ENCODE results near the gene FUCA1. TPM values are rescaled to one million over a fixed set of nuclear protein-coding genes. Genes with fewer than 3 reads are reported as not detected.

The FUCA1 gene
- total RNA-seq, 1 experiment from 2014 or later: 30.9 TPM

DNA sequence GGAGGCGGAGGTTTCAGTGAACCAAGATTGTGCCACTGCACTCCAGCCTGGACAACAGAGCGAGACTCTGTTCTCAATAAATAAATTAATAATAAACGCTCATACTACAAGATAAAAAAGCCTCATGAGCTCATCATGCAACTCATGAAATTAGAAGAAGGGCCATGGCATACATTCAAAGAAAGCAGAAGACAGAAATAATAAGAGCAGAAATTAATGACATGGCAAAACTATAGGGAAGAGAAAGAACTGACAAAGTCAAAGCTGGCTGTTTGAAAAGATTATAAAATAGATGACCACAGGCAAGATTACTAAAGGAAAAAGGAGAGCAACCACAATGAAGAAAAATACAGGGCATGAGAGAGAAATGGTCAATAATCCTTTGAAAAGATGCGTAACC lies 14.7 kb upstream of the FUCA1 start:
- H3K4me2 ChIP-seq: no peak overlapping the region
- TF ChIP-seq EZH2 (IDR thresholded peaks at IDR 0.05; ENCODE audit: low read depth): no peak
- TF ChIP-seq CTCF (conservative IDR thresholded peaks at IDR 0.05): no peak
- no TSS peak for BruUV-seq (replicated peaks)
- CTCF ChIA-PET: interaction anchor here (0.6 kb wide), 1 partner anchor 35 kb away, joined by 3 read pairs; no protein-coding TSS in a partner anchor
- no peak overlapping the region for H3K27ac ChIP-seq
- no peaks in the 10 kb centered on the region for H3K79me2 ChIP-seq (ENCODE audit: low read depth)
- H3K36me3 ChIP-seq (ENCODE audit: low read depth): no peaks in the 10 kb centered on the region
- intact Hi-C loops (cut with micrococcal nuclease; ENCODE audit: unreplicated experiment): no loop called here
- no peak for DNase-seq
- peaks cover 5% of the 10 kb centered on the region; the same call in 1 of the 2 replicates for H3K9me3 ChIP-seq (ENCODE audit: insufficient read depth, low read depth)
- no peak overlapping the region for H3K4me3 ChIP-seq
- POLR2A ChIA-PET (ENCODE audit: unreplicated experiment): no interaction called here
- no peaks in the 10 kb centered on the region for H3K27me3 ChIP-seq (ENCODE audit: insufficient read depth, low read depth)
- H3F3A ChIP-seq (ENCODE audit: insufficient read depth, low read depth): no peaks in the 10 kb centered on the region
- H4K20me1 ChIP-seq (ENCODE audit: insufficient read depth): no peaks in the 10 kb centered on the region
- no peak overlapping the region for H2AFZ ChIP-seq
- H3K9me2 ChIP-seq (ENCODE audit: insufficient read depth): no peaks in the 10 kb centered on the region
- no peaks in the 10 kb centered on the region for H3K4me1 ChIP-seq (replicated peaks; ENCODE audit: insufficient read depth)

DNA sequence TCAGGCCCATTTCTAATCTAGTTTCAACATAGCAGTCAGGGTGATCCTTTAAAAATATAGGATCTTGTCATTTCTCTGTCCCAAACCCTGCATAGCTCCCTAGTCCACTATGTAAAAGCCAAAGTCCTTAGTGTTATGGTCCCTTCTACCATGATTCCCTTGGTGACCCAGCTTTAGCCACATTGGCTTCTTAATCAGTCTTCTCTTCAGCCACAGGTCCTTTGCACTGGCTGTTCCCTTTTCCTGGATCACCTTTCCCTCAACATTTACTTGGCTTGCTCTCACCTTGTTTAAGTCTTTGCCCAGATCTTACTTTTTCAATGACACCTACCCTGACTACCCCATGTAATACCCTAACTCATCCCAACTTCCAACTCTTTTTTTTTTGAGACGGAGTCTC lies 11.7 kb upstream of the FUCA1 start:
- Histone ChIP-seq H3K4me1 (replicated peaks; ENCODE audit: insufficient read depth) (no peaks in the 10 kb centered on the region), H2AFZ (no peak overlapping the region), H3F3A (ENCODE audit: insufficient read depth, low read depth) (no peaks in the 10 kb centered on the region), H3K9me2 (ENCODE audit: insufficient read depth) (no peaks in the 10 kb centered on the region), H3K27me3 (ENCODE audit: insufficient read depth, low read depth) (no peaks in the 10 kb centered on the region), H3K4me3 (no peak overlapping the region), H3K79me2 (ENCODE audit: low read depth) (no peaks in the 10 kb centered on the region), H3K36me3 (ENCODE audit: low read depth) (no peaks in the 10 kb centered on the region), H3K27ac (no peak overlapping the region), H3K4me2 (no peak overlapping the region), H3K9me3 (ENCODE audit: insufficient read depth, low read depth) (peaks cover 5% of the 10 kb centered on the region; the same call in 1 of the 2 replicates), H4K20me1 (ENCODE audit: insufficient read depth) (no peaks in the 10 kb centered on the region)
- ChIA-PET POLR2A (ENCODE audit: unreplicated experiment) (interaction anchor here (0.6 kb wide), 1 partner anchor 578 kb away, joined by 4 read pairs; no protein-coding TSS in a partner anchor), CTCF (no interaction called here)
- TF ChIP-seq EZH2 (IDR thresholded peaks at IDR 0.05; ENCODE audit: low read depth) (no peak), CTCF (conservative IDR thresholded peaks at IDR 0.05) (no peak)
- intact Hi-C loops (cut with micrococcal nuclease; ENCODE audit: unreplicated experiment): no loop called here
- no peak for DNase-seq
- BruUV-seq (replicated peaks): no TSS peak

DNA sequence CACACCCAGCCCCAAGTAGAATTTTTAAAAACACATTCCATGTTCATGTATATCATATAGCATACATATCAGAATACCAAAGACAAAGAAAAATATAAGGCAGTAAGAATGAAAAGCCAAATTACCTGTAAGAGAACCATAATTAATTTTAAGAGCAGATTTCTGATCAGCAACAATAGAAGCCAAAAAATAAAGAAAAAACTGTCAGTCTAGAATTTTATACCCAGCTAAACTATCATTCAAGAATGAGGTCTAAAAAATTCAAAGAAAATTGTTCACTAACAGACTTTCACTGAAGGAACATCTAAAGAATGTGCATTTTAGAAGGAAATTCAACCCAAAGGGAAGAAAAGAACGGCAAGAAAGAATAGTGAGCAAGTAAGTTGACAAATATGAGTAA lies 10.6 kb upstream of the FUCA1 start:
- Histone ChIP-seq H3F3A (ENCODE audit: insufficient read depth, low read depth) (no peaks in the 10 kb centered on the region), H3K4me3 (no peak overlapping the region), H3K79me2 (ENCODE audit: low read depth) (no peaks in the 10 kb centered on the region), H3K9me3 (ENCODE audit: insufficient read depth, low read depth) (peaks cover 5% of the 10 kb centered on the region; the same call in 1 of the 2 replicates), H3K27ac (no peak overlapping the region), H3K4me1 (replicated peaks; ENCODE audit: insufficient read depth) (no peaks in the 10 kb centered on the region), H3K27me3 (ENCODE audit: insufficient read depth, low read depth) (no peaks in the 10 kb centered on the region), H3K9me2 (ENCODE audit: insufficient read depth) (no peaks in the 10 kb centered on the region), H3K4me2 (no peak overlapping the region), H2AFZ (no peak overlapping the region), H4K20me1 (ENCODE audit: insufficient read depth) (no peaks in the 10 kb centered on the region), H3K36me3 (ENCODE audit: low read depth) (no peaks in the 10 kb centered on the region)
- no peak for TF ChIP-seq EZH2 (IDR thresholded peaks at IDR 0.05; ENCODE audit: low read depth)
- DNase-seq: no peak
- ChIA-PET CTCF (interaction anchor here (0.6 kb wide), 1 partner anchor 46 kb away, joined by 5 read pairs; no protein-coding TSS in a partner anchor), POLR2A (ENCODE audit: unreplicated experiment) (no interaction called here)
- intact Hi-C loops (cut with micrococcal nuclease; ENCODE audit: unreplicated experiment): no loop called here
- BruUV-seq (replicated peaks): no TSS peak

DNA sequence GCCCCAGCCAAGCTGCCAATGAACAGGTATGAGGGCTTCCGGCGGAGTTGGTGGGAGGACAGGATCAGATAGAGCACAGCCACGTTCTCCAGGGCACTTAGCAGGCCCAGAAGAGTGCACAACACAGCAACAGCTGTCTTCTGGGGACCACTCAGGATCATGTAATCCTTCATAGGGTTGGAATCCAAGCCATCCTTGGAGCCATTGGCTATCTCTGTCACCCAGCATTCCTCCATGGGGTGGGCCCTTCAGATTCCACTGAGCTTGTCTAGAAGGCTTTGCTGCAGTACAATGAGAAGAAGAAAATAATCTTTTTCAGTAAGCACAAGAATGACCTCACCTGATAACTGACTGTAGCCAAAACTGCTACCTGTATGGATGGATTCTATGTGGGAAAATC lies 7.3 kb upstream of the FUCA1 start:
- TF ChIP-seq CTCF (conservative IDR thresholded peaks at IDR 0.05) (no peak), EZH2 (IDR thresholded peaks at IDR 0.05; ENCODE audit: low read depth) (no peak)
- no TSS peak for BruUV-seq (replicated peaks)

More for the DNA sequence above, 7.3 kb upstream of the FUCA1 start:
- no peak for DNase-seq
- CTCF ChIA-PET: no interaction called here
- Histone ChIP-seq H3K79me2 (ENCODE audit: low read depth) (no peaks in the 10 kb centered on the region), H3K36me3 (ENCODE audit: low read depth) (no peaks in the 10 kb centered on the region), H3K4me3 (no peak overlapping the region), H3K9me2 (ENCODE audit: insufficient read depth) (no peaks in the 10 kb centered on the region), H3K27me3 (ENCODE audit: insufficient read depth, low read depth) (no peaks in the 10 kb centered on the region), H4K20me1 (ENCODE audit: insufficient read depth) (no peaks in the 10 kb centered on the region), H3K9me3 (ENCODE audit: insufficient read depth, low read depth) (peaks cover 5% of the 10 kb centered on the region; the same call in 1 of the 2 replicates), H3F3A (ENCODE audit: insufficient read depth, low read depth) (no peaks in the 10 kb centered on the region), H3K4me2 (no peak overlapping the region), H3K4me1 (replicated peaks; ENCODE audit: insufficient read depth) (no peaks in the 10 kb centered on the region), H2AFZ (no peak overlapping the region), H3K27ac (no peak overlapping the region)
- POLR2A ChIA-PET (ENCODE audit: unreplicated experiment): no interaction called here
- intact Hi-C loops (cut with micrococcal nuclease; ENCODE audit: unreplicated experiment): no loop called here

All from PC-9 (cell line).